ENCODE results near the gene ADAT2.

DNA sequence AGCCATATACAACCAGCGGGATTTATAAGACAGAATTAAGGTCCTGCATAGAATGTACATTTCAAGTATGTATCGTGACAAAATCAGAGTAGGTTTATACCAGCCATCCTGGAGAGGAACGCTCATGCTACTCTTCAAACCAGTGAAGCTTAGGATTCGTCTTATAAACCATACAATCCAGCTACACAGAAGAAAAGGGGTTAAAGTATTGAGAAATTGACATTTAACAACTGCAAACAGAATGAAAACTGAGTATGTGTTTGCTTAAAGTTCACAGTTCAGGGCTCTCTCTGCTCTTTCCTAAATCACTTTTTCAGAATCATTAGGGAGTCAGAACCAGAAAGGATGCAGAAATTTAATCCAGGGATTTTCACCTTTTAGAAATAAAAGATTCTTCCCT lies 17.9 kb downstream of the ADAT2 start:
- no peak for TF ChIP-seq POLR2A (IDR thresholded peaks at IDR 0.05)
- TF ChIP-seq, protein P1, sequence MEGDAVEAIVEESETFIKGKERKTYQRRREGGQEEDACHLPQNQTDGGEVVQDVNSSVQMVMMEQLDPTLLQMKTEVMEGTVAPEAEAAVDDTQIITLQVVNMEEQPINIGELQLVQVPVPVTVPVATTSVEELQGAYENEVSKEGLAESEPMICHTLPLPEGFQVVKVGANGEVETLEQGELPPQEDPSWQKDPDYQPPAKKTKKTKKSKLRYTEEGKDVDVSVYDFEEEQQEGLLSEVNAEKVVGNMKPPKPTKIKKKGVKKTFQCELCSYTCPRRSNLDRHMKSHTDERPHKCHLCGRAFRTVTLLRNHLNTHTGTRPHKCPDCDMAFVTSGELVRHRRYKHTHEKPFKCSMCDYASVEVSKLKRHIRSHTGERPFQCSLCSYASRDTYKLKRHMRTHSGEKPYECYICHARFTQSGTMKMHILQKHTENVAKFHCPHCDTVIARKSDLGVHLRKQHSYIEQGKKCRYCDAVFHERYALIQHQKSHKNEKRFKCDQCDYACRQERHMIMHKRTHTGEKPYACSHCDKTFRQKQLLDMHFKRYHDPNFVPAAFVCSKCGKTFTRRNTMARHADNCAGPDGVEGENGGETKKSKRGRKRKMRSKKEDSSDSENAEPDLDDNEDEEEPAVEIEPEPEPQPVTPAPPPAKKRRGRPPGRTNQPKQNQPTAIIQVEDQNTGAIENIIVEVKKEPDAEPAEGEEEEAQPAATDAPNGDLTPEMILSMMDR (IDR thresholded peaks at IDR 0.05) = no peak
